Ovary (tissue), 3 donors: ENCODE data around the gene PHLDB2.

Experiments used
- POLR2A ChIP-seq: fragments of 450-650 bp; IDR thresholded peaks from one replicate; pipeline ENCODE4 v1.6.1; 2017; ENCODE audit warnings: antibody characterized with exemption, mild to moderate bottlenecking, moderate library complexity
- TF ChIP-seq, protein P1 (sequence below), 3 donors: fragments of 450-650 bp in 2 of 3; fragments of 200-600 bp in 1 of 3; IDR thresholded peaks; one replicate each; pipeline versions ENCODE4 v1.5.1 to v1.8.0; 2016 to 2022; ENCODE audit warnings: antibody characterized with exemption in 3 of 3, mild to moderate bottlenecking in 1 of 3
- donor health status: DM: no; HTN: no; CAD: no.

GRCh38 chr3:111929484-111929883 lies 70.4 kb downstream of the PHLDB2 start:
- TF ChIP-seq, protein P1, sequence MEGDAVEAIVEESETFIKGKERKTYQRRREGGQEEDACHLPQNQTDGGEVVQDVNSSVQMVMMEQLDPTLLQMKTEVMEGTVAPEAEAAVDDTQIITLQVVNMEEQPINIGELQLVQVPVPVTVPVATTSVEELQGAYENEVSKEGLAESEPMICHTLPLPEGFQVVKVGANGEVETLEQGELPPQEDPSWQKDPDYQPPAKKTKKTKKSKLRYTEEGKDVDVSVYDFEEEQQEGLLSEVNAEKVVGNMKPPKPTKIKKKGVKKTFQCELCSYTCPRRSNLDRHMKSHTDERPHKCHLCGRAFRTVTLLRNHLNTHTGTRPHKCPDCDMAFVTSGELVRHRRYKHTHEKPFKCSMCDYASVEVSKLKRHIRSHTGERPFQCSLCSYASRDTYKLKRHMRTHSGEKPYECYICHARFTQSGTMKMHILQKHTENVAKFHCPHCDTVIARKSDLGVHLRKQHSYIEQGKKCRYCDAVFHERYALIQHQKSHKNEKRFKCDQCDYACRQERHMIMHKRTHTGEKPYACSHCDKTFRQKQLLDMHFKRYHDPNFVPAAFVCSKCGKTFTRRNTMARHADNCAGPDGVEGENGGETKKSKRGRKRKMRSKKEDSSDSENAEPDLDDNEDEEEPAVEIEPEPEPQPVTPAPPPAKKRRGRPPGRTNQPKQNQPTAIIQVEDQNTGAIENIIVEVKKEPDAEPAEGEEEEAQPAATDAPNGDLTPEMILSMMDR (IDR thresholded peaks at IDR 0.05): no peak
- no peak for TF ChIP-seq POLR2A
